K562 (cell line): ENCODE measurements around the gene PCBP3. TPM values are rescaled to one million over a fixed set of nuclear protein-coding genes. Genes with fewer than 3 reads are reported as not detected.

Experiments
- ATAC-seq: fragments of 200-7000 bp; cut with Tn5 transposase; 3 replicates; pipeline ENCODE4 v1.9.1; 2020; ENCODE audit warnings: moderate library complexity
- BruUV-seq: library from RNA; stranded (reverse); fragments of 400-500 nt; replicated peaks from 2 replicates; lab custom pipeline; 2021; lab: Mats Ljungman, UMichigan
- CTCF ChIA-PET: fragments of 300-600 bp; formaldehyde crosslinking; extraction: SDS; loops from one replicate; lab custom pipeline; 2021; ENCODE audit warnings: low intra/inter-chr PET ratio; lab: Yijun Ruan, JAX
- POLR2A ChIA-PET: fragments of 300-600, 350-650 bp; sonication (Branson Sonifier 250); formaldehyde crosslinking; extraction: SDS; loops from one replicate; lab custom pipeline; 2021; ENCODE audit warnings: antibody characterized with exemption, inconsistent platforms; lab: Yijun Ruan, JAX
- DNase-seq, 4 experiments: peaks; one replicate each; pipeline versions ENCODE4 v3.0.0 to v3.0.0-alpha.2; 2011 to 2018; ENCODE audit warnings: low spot score in 3 of 4, mixed read lengths in 3 of 4; ENCODE audit errors: extremely low read depth in 1 of 4
- FAIRE-seq: peaks from 2 replicates; lab custom pipeline; 2011; peaks lifted over from hg19 to GRCh38; lab: Jason Lieb, UNC
- H2AFZ ChIP-seq: 2 replicates; pipeline ENCODE4 v1.6.0; 2011; ENCODE audit warnings: low read depth, low read length, control low read depth, inconsistent platforms
- H3K27ac ChIP-seq: fragments of 200-600 bp; 3 replicates; pipeline ENCODE4 v1.8.0; 2011; ENCODE audit warnings: low read depth, mild to moderate bottlenecking, control low read depth, inconsistent platforms, low read length, moderate library complexity, mixed read lengths; ENCODE audit errors: extremely low read depth
- H3K27me3 ChIP-seq, 2 experiments: fragments of 300-600 bp in 1 of 2; 2 replicates in 1 of 2; 3 replicates in 1 of 2; pipeline versions ENCODE4 v1.6.0 to v1.8.0; 2011; ENCODE audit warnings: inconsistent platforms in 2 of 2, low read length in 2 of 2, mild to moderate bottlenecking in 1 of 2, mixed read lengths in 1 of 2, moderate library complexity in 1 of 2; ENCODE audit not compliant: control insufficient read depth in 2 of 2, insufficient read depth in 2 of 2
- H3K36me3 ChIP-seq: fragments of 300-600 bp; 3 replicates; pipeline ENCODE4 v1.8.0; 2011; ENCODE audit warnings: mild to moderate bottlenecking, low read length, inconsistent platforms; ENCODE audit not compliant: control insufficient read depth, insufficient read depth
- H3K4me1 ChIP-seq, 2 experiments: fragments of 200-600 bp in 1 of 2; replicated peaks in 1 of 2; 2 replicates in 1 of 2; 3 replicates in 1 of 2; pipeline versions ENCODE4 v1.5.1 to v1.8.0; 2011; ENCODE audit warnings: inconsistent platforms in 2 of 2, low read length in 2 of 2, mild to moderate bottlenecking in 1 of 2, mixed read lengths in 1 of 2, moderate library complexity in 1 of 2; ENCODE audit not compliant: control insufficient read depth in 2 of 2, insufficient read depth in 2 of 2
- H3K4me2 ChIP-seq: 2 replicates; pipeline ENCODE4 v1.6.1; 2011; ENCODE audit warnings: low read length, control low read depth, inconsistent platforms, mixed read lengths; ENCODE audit not compliant: insufficient read depth
- H3K4me3 ChIP-seq: fragments of 200-600 bp; sonication (generic), shearing (Covaris generic); 2 replicates; pipeline ENCODE4 v1.5.1; 2016; ENCODE audit warnings: control low read depth, inconsistent platforms
- H3K79me2 ChIP-seq: fragments of 200-600 bp; 3 replicates; pipeline ENCODE4 v1.8.0; 2011; ENCODE audit warnings: low read length, inconsistent platforms; ENCODE audit not compliant: control insufficient read depth, insufficient read depth
- H3K9ac ChIP-seq, 2 experiments: 2 replicates each; pipeline versions ENCODE4 v1.6.0 to v1.6.1; 2011; ENCODE audit warnings: low read depth in 2 of 2, low read length in 2 of 2, control low read depth in 1 of 2, inconsistent platforms in 1 of 2, mild to moderate bottlenecking in 1 of 2, mixed read lengths in 1 of 2; ENCODE audit not compliant: insufficient read depth in 1 of 2
- H3K9me1 ChIP-seq: one replicate; pipeline ENCODE4 v1.6.0; 2011; ENCODE audit warnings: inconsistent platforms, mild to moderate bottlenecking, low read length, moderate library complexity; ENCODE audit not compliant: control insufficient read depth, insufficient read depth
- H3K9me3 ChIP-seq: replicated peaks from 2 replicates; pipeline ENCODE4 v1.5.1; 2011; ENCODE audit warnings: low read depth, low read length, inconsistent platforms; ENCODE audit not compliant: control insufficient read depth, insufficient read depth
- H4K20me1 ChIP-seq: replicated peaks from 2 replicates; pipeline ENCODE4 v1.6.1; 2011; ENCODE audit warnings: low read length, inconsistent platforms, mixed read lengths; ENCODE audit not compliant: control insufficient read depth, insufficient read depth
- CBX1 ChIP-seq: sonication (generic); IDR thresholded peaks from 2 replicates; pipeline ENCODE4 v1.6.1; 2016; ENCODE audit warnings: antibody characterized with exemption, low read depth, mild to moderate bottlenecking
- JUN ChIP-seq, 2 experiments: sonication (generic) in 1 of 2; formaldehyde crosslinking in 1 of 2; IDR thresholded peaks; 2 replicates each; pipeline versions ENCODE4 v1.6.1 to v1.8.0; 2012 to 2022; ENCODE audit warnings: borderline replicate concordance in 2 of 2, mild to moderate bottlenecking in 2 of 2, improper control_type of control experiment in 1 of 2, low read depth in 1 of 2, low read length in 1 of 2, missing genetic modification reagents in 1 of 2
- KAT7 ChIP-seq: sonication (generic); formaldehyde crosslinking; IDR thresholded peaks from 2 replicates; pipeline ENCODE4 v1.8.0; 2022; ENCODE audit warnings: missing genetic modification reagents, mild to moderate bottlenecking, borderline replicate concordance
- NR2C2 ChIP-seq, 2 experiments: fragments of 200-800 bp in 1 of 2; sonication (Bioruptor generic) in 1 of 2; sonication (generic) in 1 of 2; formaldehyde crosslinking in 1 of 2; IDR thresholded peaks; 2 replicates each; pipeline versions ENCODE4 v1.6.1 to v1.8.0; 2016 to 2022; ENCODE audit warnings: mild to moderate bottlenecking in 1 of 2, missing compliant biosample characterization in 1 of 2, missing genetic modification characterization in 1 of 2, missing genetic modification reagents in 1 of 2
- POLR2AphosphoS5 ChIP-seq: IDR thresholded peaks from 2 replicates; pipeline ENCODE4 v1.6.1; 2011; ENCODE audit warnings: mild to moderate bottlenecking, low read depth, low read length, moderate library complexity; ENCODE audit not compliant: control insufficient read depth, insufficient read depth
- PRPF4 ChIP-seq: fragments of 200-400 bp; formaldehyde crosslinking; IDR thresholded peaks from one replicate; pipeline ENCODE4 v1.6.1; 2017; ENCODE audit warnings: low read length, low read depth, mild to moderate bottlenecking; ENCODE audit not compliant: insufficient read depth, poor library complexity, severe bottlenecking
- TAL1 ChIP-seq: fragments of 450-650 bp; IDR thresholded peaks from 2 replicates; pipeline ENCODE4 v1.6.1; 2016; ENCODE audit warnings: mild to moderate bottlenecking
- ZNF124 ChIP-seq: sonication (generic); formaldehyde crosslinking; IDR thresholded peaks from 2 replicates; pipeline ENCODE4 v1.8.1; 2022; ENCODE audit warnings: missing genetic modification reagents
- ZNF408 ChIP-seq: fragments of 250-450 bp; sonication (Bioruptor Pico); IDR thresholded peaks from 2 replicates; pipeline ENCODE4 v1.4.0; 2020; ENCODE audit warnings: low read depth, mild to moderate bottlenecking, moderate library complexity
- ZNF583 ChIP-seq: fragments of 250-450 bp; sonication (Bioruptor Pico); IDR thresholded peaks from 2 replicates; pipeline ENCODE4 v1.4.0; 2020
- ZNF740 ChIP-seq, 3 experiments: fragments of 200-800 bp in 1 of 3; sonication (Bioruptor generic) in 1 of 3; sonication (generic) in 1 of 3; formaldehyde crosslinking in 1 of 3; IDR thresholded peaks; 2 replicates each; pipeline versions ENCODE4 v1.6.1 to v1.8.0; 2016 to 2022; ENCODE audit warnings: mild to moderate bottlenecking in 2 of 3, missing compliant biosample characterization in 2 of 3, missing genetic modification characterization in 2 of 3, missing genetic modification reagents in 1 of 3
- WGBS: fragments of 100-300 bp; shearing (Covaris generic); methylation state at CpG from one replicate; pipeline ENCODE4 v1.1.6; 2016; ENCODE audit warnings: low coverage, mixed read lengths; ENCODE audit not compliant: insufficient coverage; ENCODE audit errors: missing lambda C conversion rate; 5-methylcytosine and 5-hydroxymethylcytosine counted together
- in situ Hi-C: fragments of 300-500 bp; cut with MboI; formaldehyde crosslinking; loops from 4 replicates; pipeline ENCODE4 v1.15.0; 2018; ENCODE audit warnings: inconsistent platforms, mixed read lengths
- intact Hi-C: fragments of 100-400 bp; cut with micrococcal nuclease; formaldehyde crosslinking; loops from 2 replicates; pipeline ENCODE4 v1.14.2; 2022
- polyA plus RNA-seq, 8 experiments: library from polyadenylated mRNA; depleted of rRNA in 4 of 8; stranded (reverse) in 5 of 8; unstranded in 3 of 8; fragments of >200 nt; fragmentation: Nextera tagmentation in 2 of 8; fragmentation: Illumina TruSeq in 1 of 8; extraction: Ambion mirVana in 2 of 8; extraction: Trizol in 1 of 8; gene quantifications; 2 replicates each; pipeline versions ENCODE4 v1.2.1 to v1.2.3, GENCODE V29; 2011 to 2014; ENCODE audit warnings: inconsistent platforms in 1 of 8, missing spikeins in 1 of 8
- total RNA-seq, 7 experiments: library from RNA; depleted of rRNA in 6 of 7; stranded (reverse); fragments of >200 nt in 6 of 7; fragmentation: Illumina TruSeq in 2 of 7; extraction: Trizol in 2 of 7; gene quantifications; 2 replicates each; pipeline versions ENCODE4 v1.2.1 to v1.2.3, GENCODE V29; 2011 to 2021; ENCODE audit warnings: low replicate concordance in 1 of 7
- TF ChIP-seq, protein P1 (sequence below): fragments of 450-650 bp; formaldehyde crosslinking; IDR thresholded peaks from 2 replicates; pipeline ENCODE4 v1.4.0; 2020; ENCODE audit warnings: mild to moderate bottlenecking, moderate library complexity

Gene PCBP3
- total and polyA plus RNA-seq, 9 of the 15 experiments (the other 6 are each of a cell fraction or from before 2014, with no cell fraction given), result 0.18 TPM; not detected in 8

GRCh38 chr21:45887120-45887611 is 243.6 kb downstream of the PCBP3 start (continued):
- TF ChIP-seq NR2C2 (CRISPR knock-in tag; IDR thresholded peaks at IDR 0.05) (no peak), NR2C2 (tag; IDR thresholded peaks at IDR 0.05) (no peak)

DNA sequence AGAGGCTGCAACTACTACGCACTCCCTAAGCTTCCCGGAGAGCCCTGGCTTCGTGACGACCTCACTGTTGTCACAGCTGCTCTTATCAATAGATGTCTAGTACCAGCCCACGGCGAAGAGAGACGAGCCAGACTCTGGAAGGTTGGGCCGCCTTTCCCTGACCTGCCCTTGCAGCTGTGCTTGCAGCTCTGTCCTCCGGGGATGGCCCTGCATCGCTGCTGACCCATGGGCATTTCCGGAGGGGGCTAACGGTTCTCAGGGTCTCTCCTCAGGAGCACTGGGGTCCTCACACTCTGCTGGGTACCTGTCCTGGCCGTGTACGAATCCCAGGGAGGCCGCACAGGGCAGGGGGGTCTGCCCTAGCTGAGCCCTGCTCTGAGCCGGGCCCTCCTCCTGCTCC is 244.3 kb downstream of the PCBP3 start:
- intact Hi-C loops, result no loop called here

More for the DNA sequence above, 244.3 kb downstream of the PCBP3 start:
- FAIRE-seq (no peak), ATAC-seq (no peak), DNase-seq (no peak)
- CTCF ChIA-PET, result no interaction called here
- no peaks in the 10 kb centered on the region for H3K9me1 ChIP-seq
- no peak for TF ChIP-seq ZNF124 (CRISPR knock-in tag)
- no peak for TF ChIP-seq POLR2AphosphoS5
- no peak for TF ChIP-seq ZNF583 (CRISPR knock-in tag)
- no peak for TF ChIP-seq JUN (IDR thresholded peaks at IDR 0.05; ENCODE audit: borderline replicate concordance, low read depth, low read length)
- TF ChIP-seq JUN (CRISPR knock-in tag; IDR thresholded peaks at IDR 0.05; ENCODE audit: borderline replicate concordance), result no peak
- TF ChIP-seq, protein P1, sequence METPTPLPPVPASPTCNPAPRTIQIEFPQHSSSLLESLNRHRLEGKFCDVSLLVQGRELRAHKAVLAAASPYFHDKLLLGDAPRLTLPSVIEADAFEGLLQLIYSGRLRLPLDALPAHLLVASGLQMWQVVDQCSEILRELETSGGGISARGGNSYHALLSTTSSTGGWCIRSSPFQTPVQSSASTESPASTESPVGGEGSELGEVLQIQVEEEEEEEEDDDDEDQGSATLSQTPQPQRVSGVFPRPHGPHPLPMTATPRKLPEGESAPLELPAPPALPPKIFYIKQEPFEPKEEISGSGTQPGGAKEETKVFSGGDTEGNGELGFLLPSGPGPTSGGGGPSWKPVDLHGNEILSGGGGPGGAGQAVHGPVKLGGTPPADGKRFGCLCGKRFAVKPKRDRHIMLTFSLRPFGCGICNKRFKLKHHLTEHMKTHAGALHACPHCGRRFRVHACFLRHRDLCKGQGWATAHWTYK, result no peak
- no peak for TF ChIP-seq KAT7 (CRISPR knock-in tag)
- no peak for TF ChIP-seq ZNF740 (CRISPR knock-in tag; IDR thresholded peaks at IDR 0.05)
- TF ChIP-seq ZNF740 (tag; IDR thresholded peaks at IDR 0.05), result no peak
- TF ChIP-seq ZNF408 (CRISPR knock-in tag), result no peak
- no peak for TF ChIP-seq CBX1
- no peak for TF ChIP-seq TAL1
- no peak for TF ChIP-seq PRPF4
- no peak overlapping the region for H3K4me3 ChIP-seq
- H3K27ac ChIP-seq, result no peak overlapping the region
- POLR2A ChIA-PET, result no interaction called here
- no peaks in the 10 kb centered on the region for H3K36me3 ChIP-seq
- 3% methylated on average over 16 of the region's 16 CpGs for WGBS
- no peak overlapping the region for H3K4me2 ChIP-seq
- in situ Hi-C loops, result no loop called here
- H3K4me1 ChIP-seq, result peaks cover 0 to 11% of the 10 kb centered on the region in 2 experiments; a peak in 2 of 5 replicates
- BruUV-seq, result no TSS peak
- peaks cover 31 to 57% of the 10 kb centered on the region in 2 experiments for H3K27me3 ChIP-seq
- no peak overlapping the region for H2AFZ ChIP-seq
- H3K9ac ChIP-seq, result no peak overlapping the region
- no peaks in the 10 kb centered on the region for H3K79me2 ChIP-seq
- no peaks in the 10 kb centered on the region for H3K9me3 ChIP-seq
- H4K20me1 ChIP-seq, result 0 out of 2 replicates have a peak, but pooled peaks cover 10% of the 10 kb centered on the region
